ENCODE measurements around the gene ORC4. TPM values are rescaled to one million over a fixed set of nuclear protein-coding genes. Genes with fewer than 3 reads are reported as not detected.

Gene ORC4
- total and polyA plus RNA-seq, 4 donors: 45.1 to 82.5 (median 67.8) TPM

- no peak for DNase-seq (ENCODE audit: low read depth in 4 of 6, low spot score in 6 of 6)
- no peaks in the 10 kb centered on the region for H3K9me3 ChIP-seq (ENCODE audit: control insufficient read depth, insufficient read depth, low read length)
- no peak overlapping the region for H3K27ac ChIP-seq (ENCODE audit: low read depth, low read length)
- no peaks in the 10 kb centered on the region for H3K27me3 ChIP-seq (ENCODE audit: control insufficient read depth, insufficient read depth, low read length)
- H3K36me3 ChIP-seq (ENCODE audit: control insufficient read depth, insufficient read depth, low read length): no peaks in the 10 kb centered on the region
- H3K4me3 ChIP-seq (ENCODE audit: low read depth, low read length): no peak overlapping the region
- no peaks in the 10 kb centered on the region for H3K4me1 ChIP-seq (ENCODE audit: control insufficient read depth, insufficient read depth, low read length)
Measured at GRCh38 chr2:147884830-147885229, 135.7 kb downstream of the ORC4 start.

- no peaks in the 10 kb centered on the region for H3K4me1 ChIP-seq (ENCODE audit: control insufficient read depth, insufficient read depth, low read length)
- no peaks in the 10 kb centered on the region for H3K9me3 ChIP-seq (ENCODE audit: control insufficient read depth, insufficient read depth, low read length)
- no peak for DNase-seq (ENCODE audit: low read depth in 4 of 6, low spot score in 6 of 6)
- H3K27ac ChIP-seq (ENCODE audit: low read depth, low read length): no peak overlapping the region
- no peaks in the 10 kb centered on the region for H3K27me3 ChIP-seq (ENCODE audit: control insufficient read depth, insufficient read depth, low read length)
- H3K36me3 ChIP-seq (ENCODE audit: control insufficient read depth, insufficient read depth, low read length): no peaks in the 10 kb centered on the region
- H3K4me3 ChIP-seq (ENCODE audit: low read depth, low read length): no peak overlapping the region
Measured at GRCh38 chr2:147882631-147883030, 137.9 kb downstream of the ORC4 start.

Other genes starting within 250 kb of the ORC4 start
- gene ACVR2A, start 175.7 kb downstream of the ORC4 start, total RNA-seq: 10 to 100 TPM; 30.3 to 60.5 TPM
- 10 to 100 TPM; 26.1 to 34.9 TPM for gene ACVR2A, start 175.7 kb downstream of the ORC4 start, polyA plus RNA-seq (ENCODE audit: insufficient read length in 2 of 2)
- 10 to 100 TPM; 40.1 to 58.6 TPM for gene MBD5, start 354 bp upstream of the ORC4 start, total RNA-seq
- gene MBD5, start 354 bp upstream of the ORC4 start, polyA plus RNA-seq (ENCODE audit: insufficient read length in 2 of 2): 10 to 100 TPM; 27.7 to 35.5 TPM

All from spinal cord (tissue), 9 donors.